IMR-90 (cell line): Measurements from ENCODE around the gene ANK3.

Experiments used
- RAD21 ChIP-seq: IDR thresholded peaks from 2 replicates; pipeline ENCODE4 v1.6.1; 2012; ENCODE audit warnings: low read length, improper control_type of control experiment
- TF ChIP-seq, protein P1 (sequence below): conservative IDR thresholded peaks from 2 replicates; pipeline ENCODE4 v1.5.1; 2012; ENCODE audit warnings: mild to moderate bottlenecking, low read depth, low read length, improper control_type of control experiment

DNA sequence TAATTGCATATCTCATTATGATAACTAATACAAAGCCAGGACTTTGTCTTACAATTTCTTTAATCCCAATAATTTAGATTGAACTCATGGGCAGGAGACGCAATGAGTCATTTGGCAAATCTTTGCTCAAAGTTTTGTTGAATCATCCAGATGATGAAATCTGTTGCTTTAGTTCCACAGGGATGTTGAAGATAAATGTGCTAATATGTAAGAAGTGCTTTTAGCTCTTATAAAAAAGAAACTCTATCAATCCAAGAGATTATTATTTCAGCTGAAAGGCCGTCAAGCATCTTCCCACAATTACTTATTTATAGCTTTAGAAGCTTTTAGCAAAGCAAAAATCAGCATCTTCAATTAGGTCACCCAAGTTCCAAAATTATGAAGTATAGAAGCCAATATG, 36.8 kb upstream of the ANK3 start:
- TF ChIP-seq RAD21, result no peak
- TF ChIP-seq, protein P1, sequence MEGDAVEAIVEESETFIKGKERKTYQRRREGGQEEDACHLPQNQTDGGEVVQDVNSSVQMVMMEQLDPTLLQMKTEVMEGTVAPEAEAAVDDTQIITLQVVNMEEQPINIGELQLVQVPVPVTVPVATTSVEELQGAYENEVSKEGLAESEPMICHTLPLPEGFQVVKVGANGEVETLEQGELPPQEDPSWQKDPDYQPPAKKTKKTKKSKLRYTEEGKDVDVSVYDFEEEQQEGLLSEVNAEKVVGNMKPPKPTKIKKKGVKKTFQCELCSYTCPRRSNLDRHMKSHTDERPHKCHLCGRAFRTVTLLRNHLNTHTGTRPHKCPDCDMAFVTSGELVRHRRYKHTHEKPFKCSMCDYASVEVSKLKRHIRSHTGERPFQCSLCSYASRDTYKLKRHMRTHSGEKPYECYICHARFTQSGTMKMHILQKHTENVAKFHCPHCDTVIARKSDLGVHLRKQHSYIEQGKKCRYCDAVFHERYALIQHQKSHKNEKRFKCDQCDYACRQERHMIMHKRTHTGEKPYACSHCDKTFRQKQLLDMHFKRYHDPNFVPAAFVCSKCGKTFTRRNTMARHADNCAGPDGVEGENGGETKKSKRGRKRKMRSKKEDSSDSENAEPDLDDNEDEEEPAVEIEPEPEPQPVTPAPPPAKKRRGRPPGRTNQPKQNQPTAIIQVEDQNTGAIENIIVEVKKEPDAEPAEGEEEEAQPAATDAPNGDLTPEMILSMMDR, result no peak
